ENCODE measurements around the gene L3MBTL4. TPM values are rescaled to one million over a fixed set of nuclear protein-coding genes. Genes with fewer than 3 reads are reported as not detected.

Gene L3MBTL4
- total RNA-seq, 2 donors from 2014 or later, result 0.27 to 5.3 TPM

DNA sequence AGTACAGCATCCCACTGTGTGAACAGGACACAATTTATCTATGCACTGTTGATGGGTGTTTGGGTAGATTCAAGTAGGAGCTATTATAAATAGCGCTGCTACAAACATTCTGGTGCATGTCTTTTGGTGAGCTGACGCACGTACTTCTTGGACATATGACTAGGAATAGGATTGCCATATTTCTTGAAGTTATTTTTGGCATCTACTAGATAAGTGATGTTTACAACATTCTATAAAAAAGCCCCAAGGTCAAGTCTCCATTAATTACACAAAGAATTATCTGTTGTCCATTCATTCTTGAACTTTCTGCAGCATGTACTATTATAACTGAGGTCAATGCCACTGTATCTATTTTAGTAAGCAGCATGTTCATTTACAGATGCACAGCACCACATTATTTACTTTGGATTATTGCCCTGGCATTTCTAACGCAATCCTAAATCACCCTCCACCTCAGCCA is 293.9 kb downstream of the L3MBTL4 start:
- Histone ChIP-seq H3K27me3 (replicated peaks; ENCODE audit: insufficient read depth) (no peaks in the 10 kb centered on the region), H3K27ac (no peak overlapping the region), H3K4me3 (no peak overlapping the region), H3K36me3 (no peaks in the 10 kb centered on the region), H3K4me1 (ENCODE audit: control insufficient read depth in 1 of 2, low read depth in 2 of 2) (no peaks in the 10 kb centered on the region), H3K9me3 (no peaks in the 10 kb centered on the region)
- TF ChIP-seq, protein P1, sequence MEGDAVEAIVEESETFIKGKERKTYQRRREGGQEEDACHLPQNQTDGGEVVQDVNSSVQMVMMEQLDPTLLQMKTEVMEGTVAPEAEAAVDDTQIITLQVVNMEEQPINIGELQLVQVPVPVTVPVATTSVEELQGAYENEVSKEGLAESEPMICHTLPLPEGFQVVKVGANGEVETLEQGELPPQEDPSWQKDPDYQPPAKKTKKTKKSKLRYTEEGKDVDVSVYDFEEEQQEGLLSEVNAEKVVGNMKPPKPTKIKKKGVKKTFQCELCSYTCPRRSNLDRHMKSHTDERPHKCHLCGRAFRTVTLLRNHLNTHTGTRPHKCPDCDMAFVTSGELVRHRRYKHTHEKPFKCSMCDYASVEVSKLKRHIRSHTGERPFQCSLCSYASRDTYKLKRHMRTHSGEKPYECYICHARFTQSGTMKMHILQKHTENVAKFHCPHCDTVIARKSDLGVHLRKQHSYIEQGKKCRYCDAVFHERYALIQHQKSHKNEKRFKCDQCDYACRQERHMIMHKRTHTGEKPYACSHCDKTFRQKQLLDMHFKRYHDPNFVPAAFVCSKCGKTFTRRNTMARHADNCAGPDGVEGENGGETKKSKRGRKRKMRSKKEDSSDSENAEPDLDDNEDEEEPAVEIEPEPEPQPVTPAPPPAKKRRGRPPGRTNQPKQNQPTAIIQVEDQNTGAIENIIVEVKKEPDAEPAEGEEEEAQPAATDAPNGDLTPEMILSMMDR (IDR thresholded peaks at IDR 0.05), result no peak
- DNase-seq (ENCODE audit: low spot score) (no peak), ATAC-seq (ENCODE audit: insufficient number of reproducible peaks, low FRiP score, low read depth) (no peak)

DNA sequence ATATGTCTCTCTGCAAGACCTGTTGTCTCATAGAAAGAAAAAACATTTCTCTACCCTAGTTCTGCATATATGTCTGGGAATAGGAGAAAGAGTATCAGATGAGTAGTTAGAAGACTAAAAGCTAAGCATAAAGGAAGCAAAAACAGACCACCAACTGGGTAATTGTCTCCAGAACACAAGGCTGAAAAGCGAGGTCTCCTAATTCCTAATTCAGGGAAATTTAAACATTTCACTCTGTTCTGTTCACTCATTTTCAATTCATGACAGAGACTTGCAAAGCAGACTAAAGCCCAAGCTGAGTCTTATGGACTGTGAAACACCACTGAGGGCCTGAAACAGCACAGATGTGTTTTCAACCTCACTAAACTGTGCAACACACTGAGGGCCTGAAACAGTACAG is 294.9 kb downstream of the L3MBTL4 start:
- H3K4me3 ChIP-seq, result no peak overlapping the region
- H3K27me3 ChIP-seq (replicated peaks; ENCODE audit: insufficient read depth), result no peaks in the 10 kb centered on the region
- TF ChIP-seq, protein P1 (IDR thresholded peaks at IDR 0.05), result no peak
- DNase-seq (ENCODE audit: low spot score) (no peak), ATAC-seq (ENCODE audit: insufficient number of reproducible peaks, low FRiP score, low read depth) (no peak)
- H3K27ac ChIP-seq, result no peak overlapping the region
- no peaks in the 10 kb centered on the region for H3K9me3 ChIP-seq
- H3K4me1 ChIP-seq (ENCODE audit: control insufficient read depth in 1 of 2, low read depth in 2 of 2), result no peaks in the 10 kb centered on the region
- no peaks in the 10 kb centered on the region for H3K36me3 ChIP-seq

DNA sequence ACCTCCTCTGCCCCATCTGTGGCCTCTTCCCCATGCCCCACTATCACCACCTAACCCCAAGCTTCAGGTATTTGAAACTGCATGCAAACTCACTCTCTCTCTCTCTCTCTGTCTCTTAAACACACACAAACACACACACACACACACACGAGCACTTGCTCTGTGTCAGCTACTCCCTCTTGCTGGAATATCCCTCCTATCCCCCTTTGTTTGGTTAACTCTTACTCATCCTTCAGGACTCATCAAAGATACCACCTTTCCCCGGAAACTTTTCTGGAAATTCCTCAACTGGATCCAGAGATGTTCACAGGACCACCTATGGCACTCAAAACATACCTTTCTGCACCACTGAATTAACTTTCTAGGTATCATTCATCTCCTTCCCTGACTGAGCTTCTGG is 296.6 kb downstream of the L3MBTL4 start:
- H3K27ac ChIP-seq, result no peak overlapping the region
- H3K4me1 ChIP-seq (ENCODE audit: control insufficient read depth in 1 of 2, low read depth in 2 of 2), result no peaks in the 10 kb centered on the region
- no peaks in the 10 kb centered on the region for H3K36me3 ChIP-seq
- no peaks in the 10 kb centered on the region for H3K27me3 ChIP-seq (replicated peaks; ENCODE audit: insufficient read depth)
- no peak for ATAC-seq (ENCODE audit: insufficient number of reproducible peaks, low FRiP score, low read depth)
- H3K4me3 ChIP-seq, result no peak overlapping the region
- TF ChIP-seq, protein P1 (IDR thresholded peaks at IDR 0.05), result no peak
- DNase-seq (ENCODE audit: low spot score), result no peak
- H3K9me3 ChIP-seq, result no peaks in the 10 kb centered on the region

DNA sequence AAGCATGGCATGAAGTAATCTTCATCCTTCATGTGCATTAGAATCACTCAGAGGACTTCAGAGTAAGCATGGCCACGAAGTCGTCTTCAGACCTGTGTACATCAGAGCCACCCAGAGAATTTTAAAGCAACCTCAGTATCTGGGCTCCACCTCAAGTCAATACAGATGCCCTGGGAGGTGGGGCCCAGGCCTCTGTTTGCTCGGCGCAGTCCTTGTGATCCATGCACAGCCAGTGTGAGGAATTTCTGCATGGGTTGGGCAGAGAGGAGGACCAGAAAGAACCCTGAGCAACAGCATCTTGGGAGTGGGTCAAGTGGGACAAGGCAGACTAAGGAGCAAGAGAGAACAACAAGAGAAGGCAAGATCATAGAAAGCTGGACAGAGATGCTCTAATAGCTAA is 299.0 kb downstream of the L3MBTL4 start:
- DNase-seq (ENCODE audit: low spot score), result no peak

DNA sequence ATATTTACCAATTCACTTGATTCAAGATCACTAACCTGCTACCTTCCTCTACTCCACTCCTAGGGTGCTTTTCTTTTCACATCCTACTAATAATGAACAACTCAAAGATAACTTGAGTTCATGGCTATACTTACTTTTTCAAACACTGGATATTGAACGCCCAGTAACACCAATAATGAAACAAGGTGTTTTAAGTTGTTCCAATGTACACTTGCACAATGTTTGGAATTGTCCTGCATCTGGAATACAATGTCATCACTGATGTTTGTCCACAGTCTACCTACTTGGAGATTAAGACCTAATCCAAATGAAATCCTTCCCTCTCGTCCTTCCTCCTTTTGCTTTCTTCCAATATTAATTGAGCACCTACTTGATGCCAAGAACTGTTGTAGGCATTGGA is 301.1 kb downstream of the L3MBTL4 start:
- ATAC-seq (ENCODE audit: insufficient number of reproducible peaks, low FRiP score, low read depth), result no peak
- Histone ChIP-seq H3K27ac (no peak overlapping the region), H3K4me3 (no peak overlapping the region), H3K36me3 (no peaks in the 10 kb centered on the region), H3K4me1 (ENCODE audit: control insufficient read depth in 1 of 2, low read depth in 2 of 2) (no peaks in the 10 kb centered on the region), H3K9me3 (no peaks in the 10 kb centered on the region), H3K27me3 (replicated peaks; ENCODE audit: insufficient read depth) (no peaks in the 10 kb centered on the region)
- DNase-seq (ENCODE audit: low spot score), result no peak
- TF ChIP-seq, protein P1 (IDR thresholded peaks at IDR 0.05), result no peak

More for the DNA sequence above, 299.0 kb downstream of the L3MBTL4 start:
- no peaks in the 10 kb centered on the region for H3K4me1 ChIP-seq (ENCODE audit: control insufficient read depth in 1 of 2, low read depth in 2 of 2)
- TF ChIP-seq, protein P1 (IDR thresholded peaks at IDR 0.05), result no peak
- no peak overlapping the region for H3K27ac ChIP-seq
- no peaks in the 10 kb centered on the region for H3K36me3 ChIP-seq
- H3K27me3 ChIP-seq (replicated peaks; ENCODE audit: insufficient read depth), result no peaks in the 10 kb centered on the region
- no peak overlapping the region for H3K4me3 ChIP-seq
- ATAC-seq (ENCODE audit: insufficient number of reproducible peaks, low FRiP score, low read depth), result no peak
- no peaks in the 10 kb centered on the region for H3K9me3 ChIP-seq
